GM12891 (cell line): ENCODE data around the gene TLE6.

Source experiments
- PAX5 ChIP-seq: IDR thresholded peaks from 2 replicates; pipeline ENCODE4 v1.6.1; 2011; ENCODE audit warnings: low read length, moderate library complexity, mild to moderate bottlenecking; ENCODE audit not compliant: insufficient read depth, severe bottlenecking
- POLR2A ChIP-seq: IDR thresholded peaks from 2 replicates; pipeline ENCODE4 v1.6.1; 2011; ENCODE audit warnings: low read depth, low read length, control low read depth
- POLR2AphosphoS5 ChIP-seq: IDR thresholded peaks from 2 replicates; pipeline ENCODE4 v1.6.1; 2011; ENCODE audit warnings: low read depth, low read length, control low read depth
- TAF1 ChIP-seq: IDR thresholded peaks from 2 replicates; pipeline ENCODE4 v1.6.1; 2011; ENCODE audit warnings: low read depth, low read length, control low read depth

GRCh38 chr19:2982983-2983350 is 5.6 kb downstream of the TLE6 start:
- no peak for TF ChIP-seq TAF1
- no peak for TF ChIP-seq POLR2AphosphoS5
- no peak for TF ChIP-seq POLR2A
- no peak for TF ChIP-seq PAX5
